NK-92 (cell line): ENCODE measurements around the gene PTPRN2.

ENCODE experiments used
- DNase-seq: peaks from one replicate; lab custom pipeline; 2025; ENCODE audit not compliant: unreplicated experiment; lab: John Stamatoyannopoulos, UW

Gene PTPRN2

GRCh38 chr7:158111906-158112570 is 475.6 kb downstream of the PTPRN2 start:
- no peak for DNase-seq

GRCh38 chr7:158111049-158111751 is 476.4 kb downstream of the PTPRN2 start:
- no peak for DNase-seq

DNA sequence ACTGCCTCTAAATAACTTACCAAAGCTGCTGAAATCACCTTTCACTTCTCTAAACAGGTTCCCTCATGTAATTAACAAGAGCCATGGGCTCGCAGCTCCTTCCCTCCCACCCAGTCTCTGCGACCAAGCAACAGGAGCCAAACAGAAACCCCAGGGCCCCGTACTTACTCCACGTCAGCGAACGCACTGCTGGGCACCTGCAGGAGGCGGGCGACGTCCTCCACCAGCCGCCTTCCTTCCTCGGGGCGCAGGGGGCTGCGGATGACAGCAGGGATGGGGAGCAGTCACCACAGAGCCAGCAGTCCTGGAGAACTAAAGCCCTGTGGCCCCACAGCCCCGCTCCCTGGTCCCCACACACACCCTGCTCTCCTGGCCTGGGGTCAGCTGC is 477.0 kb downstream of the PTPRN2 start:
- DNase-seq = no peak

DNA sequence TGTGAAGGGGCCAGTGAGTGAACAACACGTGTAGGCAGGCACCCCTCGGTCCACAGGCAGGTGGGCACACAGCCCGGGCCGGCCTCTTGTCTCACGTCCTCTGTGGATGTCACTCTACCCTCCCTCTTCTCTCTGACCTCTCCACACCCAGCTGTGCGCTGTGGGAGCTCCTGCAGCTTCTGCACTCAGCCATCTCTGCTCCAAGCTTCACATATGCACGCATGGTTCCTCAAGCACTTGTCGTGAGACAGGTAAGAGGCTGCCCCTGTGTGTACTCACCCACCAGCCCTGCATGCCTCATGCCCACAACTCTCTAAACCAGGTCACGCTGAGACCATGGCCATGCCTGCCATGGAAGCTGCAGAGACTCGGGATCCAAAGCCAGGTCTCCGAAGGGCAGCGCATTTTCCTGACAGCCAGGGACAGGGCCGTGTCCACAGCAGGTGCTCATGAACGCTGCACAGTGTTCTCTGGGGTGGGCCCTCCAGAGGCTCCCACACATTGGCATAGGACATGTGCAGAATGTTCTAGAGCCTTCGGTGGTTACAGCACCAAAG is 477.5 kb downstream of the PTPRN2 start:
- no peak for DNase-seq

GRCh38 chr7:158109364-158110033 is 478.1 kb downstream of the PTPRN2 start:
- DNase-seq = no peak

DNA sequence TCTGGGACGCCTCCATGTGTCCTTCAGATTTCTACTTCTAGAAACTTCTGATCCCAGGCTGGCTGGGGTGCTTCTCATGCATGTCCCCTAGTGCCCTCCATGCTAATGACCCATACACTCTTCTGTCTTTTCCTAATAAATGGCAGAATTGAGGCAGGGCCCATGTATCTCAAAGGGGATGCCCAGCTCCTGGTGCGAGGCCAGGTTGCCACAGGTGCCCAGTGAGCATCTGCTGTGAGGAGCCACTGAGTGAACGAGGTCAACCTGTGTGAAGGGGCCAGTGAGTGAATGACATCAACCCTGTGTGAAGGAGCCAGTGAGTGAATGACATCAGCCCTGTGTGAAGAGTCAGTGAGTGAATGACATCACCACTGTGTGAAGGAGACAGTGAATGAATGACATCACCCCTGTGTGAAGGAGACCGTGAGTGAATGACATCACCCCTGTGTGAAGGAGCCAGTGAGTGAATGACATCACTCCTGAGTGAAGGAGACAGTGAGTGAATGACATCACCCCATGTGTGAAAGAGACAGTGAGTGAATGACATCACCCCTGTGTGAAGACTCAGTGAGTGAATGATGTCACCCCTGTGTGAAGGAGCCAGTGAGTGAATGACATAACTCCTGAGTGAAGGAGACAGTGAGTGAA is 478.9 kb downstream of the PTPRN2 start:
- no peak for DNase-seq

GRCh38 chr7:158107806-158108205 is 479.8 kb downstream of the PTPRN2 start:
- DNase-seq = no peak

- DNase-seq = no peak
Measured at GRCh38 chr7:158106272-158106671, 481.4 kb downstream of the PTPRN2 start.

GRCh38 chr7:158103378-158103777 is 484.2 kb downstream of the PTPRN2 start:
- DNase-seq = no peak

DNA sequence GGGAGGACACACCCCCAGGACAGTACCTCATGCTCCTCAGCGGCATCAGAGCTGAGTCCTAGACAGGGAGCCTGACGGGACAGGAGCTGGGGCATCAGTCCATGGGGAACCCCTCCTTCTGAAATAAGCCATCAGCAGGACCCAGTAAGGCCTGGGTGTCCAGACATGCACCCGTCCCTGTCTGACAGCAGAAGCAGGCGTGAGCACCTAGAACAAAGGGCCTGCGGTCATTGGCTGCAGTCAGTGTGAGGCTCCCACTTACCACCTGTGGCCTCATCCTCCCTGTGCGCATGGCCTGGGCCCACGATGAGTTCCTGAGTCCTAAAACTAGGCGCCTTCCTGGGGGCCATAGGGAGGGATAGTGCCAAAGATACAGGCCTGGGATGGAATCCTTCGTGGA is 484.7 kb downstream of the PTPRN2 start:
- DNase-seq = no peak

DNA sequence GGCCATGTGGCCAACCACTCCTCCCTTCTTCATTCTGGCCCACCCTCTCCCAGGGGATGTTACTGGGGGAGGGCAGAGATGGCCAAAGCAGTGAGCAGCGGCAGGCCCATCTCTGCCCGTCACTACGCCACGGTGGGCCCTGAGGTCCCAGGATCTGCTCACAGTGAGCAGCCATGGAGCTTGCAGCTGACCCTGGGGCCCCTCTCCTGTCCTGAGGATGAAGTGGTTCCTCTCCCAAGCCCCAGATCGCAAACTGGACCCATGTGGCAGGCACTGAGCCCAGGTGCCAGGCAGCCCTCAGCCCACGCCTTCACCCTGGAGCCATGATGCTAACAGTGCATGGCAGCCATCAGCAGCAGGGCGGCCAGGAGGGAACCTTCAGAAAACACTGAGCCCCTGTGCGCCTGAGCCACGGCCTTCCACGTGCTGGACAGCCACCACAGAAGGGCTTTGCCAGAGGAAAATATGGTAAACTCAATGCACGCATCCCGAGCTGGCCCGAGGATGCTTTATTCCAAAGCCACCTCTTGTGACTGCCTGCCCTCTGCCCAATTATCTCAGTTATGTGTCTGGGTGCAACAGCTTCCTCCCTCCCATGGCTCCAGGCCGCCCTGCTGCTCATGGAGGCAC is 485.7 kb downstream of the PTPRN2 start:
- DNase-seq = no peak

DNA sequence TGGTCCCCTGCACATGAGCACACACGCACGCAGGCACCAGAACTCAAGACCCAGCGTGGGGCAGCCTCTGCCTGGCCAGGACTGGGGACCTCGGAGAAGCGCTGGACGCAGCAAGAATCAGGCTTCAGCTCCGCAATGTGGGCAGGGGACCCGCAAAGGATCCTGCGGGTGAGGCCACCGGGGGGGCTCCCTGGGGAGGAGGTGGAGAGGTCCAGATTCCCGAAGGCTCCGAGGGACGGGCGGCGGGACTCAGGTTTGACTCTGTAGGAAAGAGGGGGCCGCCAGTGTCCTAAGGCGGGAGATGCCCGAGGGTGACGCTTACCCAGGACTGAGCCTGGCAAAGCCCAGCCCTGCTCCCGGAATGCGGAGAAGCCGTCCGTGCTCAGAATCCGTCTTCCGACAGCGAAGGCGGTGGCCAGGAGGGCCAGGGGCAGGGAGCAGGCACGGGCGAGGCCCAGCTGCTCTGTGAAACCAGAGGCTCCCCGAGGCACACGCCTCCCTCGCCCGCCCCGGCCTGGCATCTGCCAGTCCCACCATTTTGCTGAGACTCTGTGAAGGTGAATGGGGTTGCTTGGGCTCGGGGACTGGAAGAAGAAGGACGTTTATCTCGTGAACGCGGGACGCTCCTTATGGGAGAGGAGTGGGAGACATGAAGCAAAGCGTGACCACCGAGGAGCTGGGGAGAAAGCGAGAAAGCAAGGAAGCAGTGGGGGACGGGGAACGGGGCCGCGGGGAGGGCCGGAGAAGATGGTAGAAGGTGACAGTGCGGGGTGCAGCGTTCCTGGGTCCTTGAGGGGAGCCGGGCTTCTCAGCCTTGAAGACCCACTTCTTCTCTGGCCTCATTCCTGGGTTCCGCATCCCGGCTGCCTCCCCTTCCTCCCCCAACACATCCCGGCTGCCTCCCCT is 489.2 kb downstream of the PTPRN2 start:
- DNase-seq = no peak

- DNase-seq = no peak
Measured at GRCh38 chr7:158097453-158098124, 490.0 kb downstream of the PTPRN2 start.

- no peak for DNase-seq
Measured at GRCh38 chr7:158097106-158097452, 490.5 kb downstream of the PTPRN2 start.

- no peak for DNase-seq
Measured at GRCh38 chr7:158096582-158096981, 491.0 kb downstream of the PTPRN2 start.

DNA sequence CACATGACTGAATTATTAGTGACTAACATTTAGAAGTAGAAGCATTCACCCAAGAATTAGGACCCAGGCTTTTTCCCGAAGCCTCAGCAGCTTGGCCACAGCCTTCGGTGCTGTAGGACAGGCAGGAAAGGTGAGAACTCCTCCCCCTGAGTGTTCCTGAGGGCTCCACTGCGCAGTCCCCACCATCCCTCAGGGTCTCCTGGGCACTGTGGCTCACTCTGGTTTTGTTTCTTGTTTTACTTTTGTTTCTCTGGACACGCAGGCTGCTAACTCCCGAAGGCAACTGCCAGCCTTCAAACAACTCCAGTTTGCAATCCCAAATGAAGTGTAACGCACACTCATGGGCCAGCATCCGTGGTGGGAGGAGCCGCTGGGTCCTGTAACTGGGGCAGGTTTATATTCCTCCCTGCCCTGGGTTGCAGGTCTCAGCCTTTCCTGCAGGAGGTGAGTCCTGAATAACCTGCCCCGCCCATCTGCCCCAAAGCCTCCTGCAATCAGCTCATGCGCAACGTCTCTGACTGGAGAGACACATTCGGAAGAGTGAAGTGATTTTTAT is 492.9 kb downstream of the PTPRN2 start:
- no peak for DNase-seq

DNA sequence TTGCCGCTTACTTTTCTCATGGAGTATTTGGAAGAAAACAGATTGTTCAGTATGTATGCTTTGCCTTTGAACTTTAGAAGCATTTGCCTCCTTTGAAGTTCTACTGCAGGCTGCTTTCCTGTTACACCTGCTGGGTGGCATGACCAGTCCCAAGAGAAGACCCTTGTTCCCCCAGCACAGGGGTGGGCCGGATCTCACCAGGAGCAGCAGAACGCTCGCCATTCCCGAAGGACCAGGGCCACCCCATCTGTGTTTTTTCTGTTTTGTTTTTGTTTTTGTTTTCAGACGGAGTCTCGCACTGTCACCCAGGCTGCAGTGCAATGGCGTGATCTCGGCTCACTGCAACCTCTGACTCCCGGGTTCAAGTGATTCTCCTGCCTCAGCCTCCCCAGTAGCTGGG is 493.6 kb downstream of the PTPRN2 start:
- no peak for DNase-seq

DNA sequence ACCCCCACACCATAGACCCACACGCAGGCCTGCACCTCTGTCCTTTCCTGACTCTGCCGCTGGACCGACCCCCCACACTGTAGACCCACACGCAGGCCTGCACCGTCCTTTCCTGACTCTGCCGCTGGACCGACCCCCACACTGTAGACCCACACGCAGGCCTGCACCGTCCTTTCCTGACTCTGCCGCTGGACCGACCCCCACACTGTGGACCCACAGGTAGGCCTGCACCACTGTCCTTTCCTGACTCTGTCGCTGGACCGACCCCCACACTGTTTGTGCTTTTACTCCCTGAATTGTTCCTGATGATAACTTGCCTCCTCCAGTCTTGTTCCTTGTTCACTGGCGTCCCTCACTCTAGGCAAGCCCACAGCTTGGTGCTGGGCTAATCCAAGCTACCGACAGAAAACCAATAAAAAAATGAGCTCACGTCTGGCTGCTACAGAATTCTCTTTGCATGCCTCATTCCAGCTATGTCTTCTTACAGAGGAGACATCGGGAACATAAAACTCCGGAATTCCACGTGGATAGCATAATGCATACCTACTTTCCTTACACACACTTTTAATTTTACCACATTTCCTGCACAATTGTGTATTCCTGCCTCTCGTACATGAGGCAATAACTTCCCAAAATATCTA is 494.3 kb downstream of the PTPRN2 start:
- DNase-seq = no peak

- no peak for DNase-seq
Measured at GRCh38 chr7:158087196-158087595, 500.4 kb downstream of the PTPRN2 start.
